ENCODE data around the gene FOXL3.

FOXL3 gene

DNA sequence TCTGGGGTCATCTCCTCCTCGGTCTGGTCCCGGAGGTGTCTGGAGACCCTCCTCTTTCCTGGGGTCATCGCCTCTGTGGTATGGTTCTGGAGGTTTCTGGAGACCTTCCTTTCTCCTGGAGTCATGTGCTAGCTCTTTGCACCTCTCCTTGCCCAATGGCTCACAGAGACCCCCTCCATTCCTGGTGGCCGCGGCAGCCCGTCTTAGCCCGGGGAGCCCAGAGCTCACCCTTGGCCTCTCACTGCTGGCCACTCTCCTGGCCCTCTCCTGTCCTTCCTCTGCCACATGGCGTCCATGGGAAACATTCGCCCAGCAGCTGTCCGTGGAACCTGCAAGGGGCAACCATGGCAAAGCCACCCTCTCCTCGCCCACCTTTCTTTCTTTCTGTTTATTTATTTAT, 20.2 kb upstream of the FOXL3 start:
- Histone ChIP-seq H3K27ac (no peak overlapping the region), H3K4me3 (no peak overlapping the region)
- TF ChIP-seq, protein P1, sequence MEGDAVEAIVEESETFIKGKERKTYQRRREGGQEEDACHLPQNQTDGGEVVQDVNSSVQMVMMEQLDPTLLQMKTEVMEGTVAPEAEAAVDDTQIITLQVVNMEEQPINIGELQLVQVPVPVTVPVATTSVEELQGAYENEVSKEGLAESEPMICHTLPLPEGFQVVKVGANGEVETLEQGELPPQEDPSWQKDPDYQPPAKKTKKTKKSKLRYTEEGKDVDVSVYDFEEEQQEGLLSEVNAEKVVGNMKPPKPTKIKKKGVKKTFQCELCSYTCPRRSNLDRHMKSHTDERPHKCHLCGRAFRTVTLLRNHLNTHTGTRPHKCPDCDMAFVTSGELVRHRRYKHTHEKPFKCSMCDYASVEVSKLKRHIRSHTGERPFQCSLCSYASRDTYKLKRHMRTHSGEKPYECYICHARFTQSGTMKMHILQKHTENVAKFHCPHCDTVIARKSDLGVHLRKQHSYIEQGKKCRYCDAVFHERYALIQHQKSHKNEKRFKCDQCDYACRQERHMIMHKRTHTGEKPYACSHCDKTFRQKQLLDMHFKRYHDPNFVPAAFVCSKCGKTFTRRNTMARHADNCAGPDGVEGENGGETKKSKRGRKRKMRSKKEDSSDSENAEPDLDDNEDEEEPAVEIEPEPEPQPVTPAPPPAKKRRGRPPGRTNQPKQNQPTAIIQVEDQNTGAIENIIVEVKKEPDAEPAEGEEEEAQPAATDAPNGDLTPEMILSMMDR (IDR thresholded peaks at IDR 0.05), result no peak
- no peak for DNase-seq (ENCODE audit: low spot score)

DNA sequence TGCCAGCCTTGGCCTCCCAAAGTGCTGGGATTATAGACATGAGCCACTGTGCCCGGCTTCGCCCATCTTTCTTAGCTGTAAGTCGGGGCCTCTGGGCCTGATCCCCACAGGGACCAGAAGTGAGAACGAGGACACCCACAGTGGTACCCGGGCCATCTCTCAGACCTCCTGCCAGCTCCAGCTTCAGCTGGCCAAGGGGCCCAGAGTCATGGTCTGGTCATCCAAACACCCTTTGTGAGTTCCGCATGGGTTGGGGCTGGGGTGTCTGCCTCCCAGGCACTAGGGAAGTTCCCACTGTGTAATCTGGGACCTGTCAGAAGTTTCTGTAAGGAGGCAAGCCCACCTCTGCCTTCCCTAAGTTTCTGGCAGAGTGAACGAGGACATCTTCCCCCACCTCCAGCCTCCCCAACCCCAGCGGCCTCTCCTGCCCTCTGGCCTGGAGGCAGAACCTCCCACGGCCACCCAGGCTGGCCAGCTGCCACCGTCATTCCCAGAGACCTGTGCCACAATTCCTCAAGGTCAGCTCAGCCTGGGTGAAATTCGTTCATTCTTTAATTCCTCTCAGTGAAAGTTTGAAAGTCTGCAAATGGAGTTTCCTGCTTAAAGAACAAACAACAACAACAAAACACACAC, 19.5 kb upstream of the FOXL3 start:
- TF ChIP-seq, protein P1 (IDR thresholded peaks at IDR 0.05), result no peak
- Histone ChIP-seq H3K4me3 (no peak overlapping the region), H3K27ac (no peak overlapping the region)
- no peak for DNase-seq (ENCODE audit: low spot score)

DNA sequence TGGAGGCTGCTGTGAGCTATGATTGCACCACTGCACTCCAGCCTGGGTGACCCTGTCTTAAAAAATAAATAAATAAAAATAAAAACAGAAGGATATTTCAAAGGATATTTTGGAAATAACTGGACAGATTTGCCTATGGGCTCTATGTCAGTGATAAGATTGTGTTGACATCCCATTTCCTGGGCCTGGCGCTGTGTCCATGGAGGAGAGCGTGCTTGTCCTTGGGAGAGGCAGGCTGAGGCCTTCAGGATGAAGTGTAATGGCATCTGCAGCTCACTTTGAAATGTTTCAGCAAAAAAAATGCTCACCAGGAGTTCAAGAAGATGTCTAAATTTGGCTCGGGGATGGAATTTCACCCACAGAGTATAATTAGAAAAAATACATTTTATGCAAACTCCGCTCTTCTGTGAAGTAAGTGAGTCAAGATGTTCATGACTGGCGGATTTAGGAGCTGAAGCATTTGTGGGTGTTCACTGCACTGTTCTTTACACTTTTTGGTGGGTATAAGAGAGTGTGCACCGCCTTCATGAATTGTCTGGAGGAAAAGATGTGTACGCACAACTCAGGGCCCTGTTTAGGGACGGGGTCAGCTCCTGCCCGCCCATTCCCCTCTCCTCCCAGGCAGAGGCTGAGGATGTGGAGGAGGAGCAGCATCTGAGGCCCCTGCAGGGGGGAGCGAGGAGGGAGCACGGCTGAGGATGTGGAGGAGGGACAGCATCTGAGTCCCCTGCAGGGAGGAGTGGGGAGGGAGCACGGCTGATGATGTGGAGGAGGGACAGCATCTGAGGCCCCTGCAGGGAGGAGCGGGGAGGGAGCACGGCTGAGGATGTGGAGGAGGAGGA, 18.5 kb upstream of the FOXL3 start:
- Histone ChIP-seq H3K4me3 (no peak overlapping the region), H3K27ac (no peak overlapping the region)
- DNase-seq (ENCODE audit: low spot score), result no peak
- TF ChIP-seq, protein P1 (IDR thresholded peaks at IDR 0.05), result no peak

DNA sequence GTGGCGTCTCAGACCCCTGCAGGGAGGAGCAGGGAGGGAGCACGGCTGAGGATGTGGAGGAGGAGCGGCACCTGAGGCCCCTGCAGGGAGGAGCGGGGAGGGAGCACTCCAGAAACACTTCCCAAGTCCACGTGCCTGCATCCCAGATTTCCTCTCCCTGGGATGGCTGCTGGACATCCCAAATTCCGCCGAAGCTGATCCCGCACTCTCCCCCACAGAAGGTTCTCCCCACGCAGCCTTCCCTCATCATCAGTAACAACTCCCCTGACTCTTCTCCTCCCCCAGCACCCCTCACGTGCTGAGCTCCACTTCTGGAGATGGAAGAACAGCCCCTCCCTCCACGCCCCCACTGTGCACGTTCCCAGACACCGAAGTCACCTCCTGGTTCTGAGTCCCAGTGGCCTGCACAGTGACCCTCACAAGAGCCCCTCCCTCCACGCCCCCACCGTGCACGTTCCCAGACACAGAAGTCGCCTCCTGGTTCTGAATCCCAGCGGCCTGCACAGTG, 17.8 kb upstream of the FOXL3 start:
- H3K27ac ChIP-seq, result no peak overlapping the region
- TF ChIP-seq, protein P1 (IDR thresholded peaks at IDR 0.05), result no peak
- DNase-seq (ENCODE audit: low spot score), result no peak
- H3K4me3 ChIP-seq, result no peak overlapping the region

DNA sequence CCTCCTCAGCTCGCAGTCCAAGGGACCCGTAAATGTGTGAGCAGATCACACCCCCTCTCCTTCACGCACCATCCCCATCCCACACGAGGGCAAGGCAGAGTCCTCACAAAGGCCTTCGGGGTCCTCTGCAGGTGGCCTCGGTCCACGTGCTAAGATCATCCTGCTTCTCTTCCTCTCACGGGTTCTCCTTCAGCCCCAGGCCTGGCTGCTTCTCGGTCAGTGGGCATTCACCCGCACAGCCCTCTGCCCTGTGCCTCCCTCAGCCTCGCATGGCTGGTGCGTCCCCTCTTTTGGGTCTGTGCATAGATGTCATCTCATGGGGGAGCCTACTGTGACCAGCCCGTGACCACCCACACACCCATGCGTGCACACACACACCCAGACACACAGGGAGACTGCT, 17.3 kb upstream of the FOXL3 start:
- Histone ChIP-seq H3K27ac (no peak overlapping the region), H3K4me3 (no peak overlapping the region)
- TF ChIP-seq, protein P1 (IDR thresholded peaks at IDR 0.05), result no peak
- no peak for DNase-seq (ENCODE audit: low spot score)

DNA sequence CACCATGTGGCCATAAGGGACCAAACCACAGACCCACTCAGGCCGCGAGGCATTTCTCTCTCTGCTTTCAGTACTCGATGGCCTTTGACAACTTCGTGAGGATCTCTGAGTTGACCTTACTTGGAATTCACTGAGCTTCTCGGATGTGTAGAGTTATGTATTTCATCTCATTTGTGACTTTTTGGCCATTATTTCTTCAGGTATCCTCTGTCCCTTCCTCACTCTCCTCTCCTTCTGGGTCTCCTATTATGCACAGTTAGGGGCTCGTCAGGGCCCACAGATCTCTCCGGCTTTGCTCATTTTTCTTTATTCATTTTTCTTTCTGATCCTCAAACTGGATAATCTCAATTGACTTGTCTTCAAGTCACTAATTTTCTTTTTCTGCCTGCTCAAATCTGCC, 16.6 kb upstream of the FOXL3 start:
- TF ChIP-seq, protein P1 (IDR thresholded peaks at IDR 0.05), result no peak
- Histone ChIP-seq H3K4me3 (no peak overlapping the region), H3K27ac (no peak overlapping the region)
- no peak for DNase-seq (ENCODE audit: low spot score)

Data from coronary artery (tissue), 2 donors.